Activated naive CD4-positive, alpha-beta T cell treated with anti-CD3 and anti-CD28 coated beads, Interleukin-2, amount 10 ng/mL, durations not matched to agents 5 hours and 36 hours (primary cell): Measurements from ENCODE around the gene VTI1A. TPM values are rescaled to one million over a fixed set of nuclear protein-coding genes. Genes with fewer than 3 reads are reported as not detected.

Experiments
- microRNA-seq: library from miRNA; unstranded; fragments of <30 nt; microRNA quantifications from one replicate; pipeline ENCODE4 v1.2.0, GENCODE V29; 2022; ENCODE audit warnings: borderline microRNAs expressed, borderline replicate concordance
- total RNA-seq, 2 experiments: library from RNA; stranded (reverse); gene quantifications; one replicate each; pipeline ENCODE4 v1.2.3, GENCODE V29; 2021

The VTI1A gene
- 10 to 100 TPM; 33.9 to 34.7 TPM for total RNA-seq

GRCh38 chr10:112446855-112447619 is at the start of gene VTI1A, which contains the start of gene ZDHHC6:
Gene VTI1A (plus strand): TSS chr10:112447215. CDS start chr10:112447374, 159 bp downstream.
Gene ZDHHC6 (minus strand): TSS chr10:112446914. CDS start chr10:112445436, 1,478 bp downstream.

Small RNAs within 50 kb of the gene (microRNA-seq; reads per million reads assigned to microRNA genes)
- gene MIR4295: not detected

Other genes starting within 250 kb of the VTI1A start
- not detected for gene TECTB, start 163.8 kb upstream of the VTI1A start, total RNA-seq
- 10 to 100 TPM; 51.6 to 56.5 TPM for gene ACSL5, start 73.1 kb upstream of the VTI1A start, total RNA-seq
- gene ZDHHC6, start 301 bp upstream of the VTI1A start, total RNA-seq: 10 to 100 TPM; 41.2 to 44.0 TPM